ENCODE results near the gene ANAPC13.

Gene ANAPC13

DNA sequence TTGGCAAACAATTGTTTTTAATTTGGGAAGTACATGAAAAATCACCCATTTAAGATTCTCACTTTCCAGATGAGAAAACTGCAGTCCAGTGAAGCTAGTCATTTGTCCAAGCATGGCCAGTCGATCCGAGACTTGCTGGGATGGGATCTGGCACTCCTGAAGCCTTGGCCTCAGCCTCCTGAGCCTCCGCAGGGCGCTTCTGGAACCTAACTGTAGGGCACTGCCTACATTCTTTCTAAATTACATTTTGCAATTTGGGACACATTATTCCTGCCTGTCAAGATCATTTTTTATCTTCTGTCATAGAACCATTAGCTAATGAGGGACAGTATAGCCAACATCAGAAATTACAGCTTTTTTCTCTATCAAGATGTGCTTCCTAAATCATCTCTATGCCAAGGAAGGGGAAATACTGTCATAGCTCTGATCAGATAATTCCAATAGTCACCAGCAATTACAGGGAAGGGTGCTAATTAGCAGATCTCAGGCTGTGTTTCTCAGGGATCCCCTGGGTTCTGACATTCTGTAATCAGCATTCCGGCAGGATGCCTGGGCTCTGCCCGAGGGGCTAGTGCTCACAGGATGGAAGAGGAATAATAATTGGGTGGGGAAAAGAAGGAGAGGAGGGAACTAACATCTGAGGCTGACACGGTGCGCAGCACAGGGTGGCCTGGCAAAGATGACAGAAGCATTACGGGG is 28.3 kb downstream of the ANAPC13 start:
- H4K20me1 ChIP-seq (ENCODE audit: low read depth, low read length) = no peaks in the 10 kb centered on the region
- H2AFZ ChIP-seq (ENCODE audit: low read depth, low read length, severe bottlenecking) = no peak overlapping the region
- no peaks in the 10 kb centered on the region for H3K79me2 ChIP-seq (ENCODE audit: insufficient read depth, low read length)
- no peaks in the 10 kb centered on the region for H3K9me2 ChIP-seq (replicated peaks; ENCODE audit: insufficient read depth, low read length)
- no peak for TF ChIP-seq EZH2phosphoT487 (conservative IDR thresholded peaks at IDR 0.05; ENCODE audit: low read length)
- no peak for TF ChIP-seq CTCF (IDR thresholded peaks at IDR 0.05; ENCODE audit: insufficient read depth, low read length, poor library complexity, severe bottlenecking)
- no peaks in the 10 kb centered on the region for H3K36me3 ChIP-seq (ENCODE audit: low read length)
- H3K27ac ChIP-seq (ENCODE audit: low read depth, low read length) = no peak overlapping the region
- H3K9me3 ChIP-seq (ENCODE audit: insufficient read depth, low read length) = no peaks in the 10 kb centered on the region
- no peak overlapping the region for H3K9ac ChIP-seq (ENCODE audit: low read length)
- H3K4me3 ChIP-seq (ENCODE audit: insufficient read depth, low read length, poor library complexity, severe bottlenecking) = no peak overlapping the region
- no peak overlapping the region for H3K4me2 ChIP-seq (ENCODE audit: low read depth, low read length, poor library complexity, severe bottlenecking)
- H3K27me3 ChIP-seq (ENCODE audit: low read length) = no peaks in the 10 kb centered on the region
- no peaks in the 10 kb centered on the region for H3F3A ChIP-seq (ENCODE audit: insufficient read depth)

GRCh38 chr3:134453631-134454030 is 32.2 kb downstream of the ANAPC13 start:
- no peaks in the 10 kb centered on the region for H3K27me3 ChIP-seq (ENCODE audit: low read length)
- no peak overlapping the region for H3K4me3 ChIP-seq (ENCODE audit: insufficient read depth, low read length, poor library complexity, severe bottlenecking)
- no peaks in the 10 kb centered on the region for H3K79me2 ChIP-seq (ENCODE audit: insufficient read depth, low read length)
- no peak overlapping the region for H3K9ac ChIP-seq (ENCODE audit: low read length)
- no peak for TF ChIP-seq EZH2phosphoT487 (conservative IDR thresholded peaks at IDR 0.05; ENCODE audit: low read length)
- TF ChIP-seq CTCF (IDR thresholded peaks at IDR 0.05; ENCODE audit: insufficient read depth, low read length, poor library complexity, severe bottlenecking) = no peak
- no peak overlapping the region for H3K27ac ChIP-seq (ENCODE audit: low read depth, low read length)
- H3K9me2 ChIP-seq (replicated peaks; ENCODE audit: insufficient read depth, low read length) = no peaks in the 10 kb centered on the region
- H4K20me1 ChIP-seq (ENCODE audit: low read depth, low read length) = no peaks in the 10 kb centered on the region
- no peaks in the 10 kb centered on the region for H3K9me3 ChIP-seq (ENCODE audit: insufficient read depth, low read length)
- H3K4me2 ChIP-seq (ENCODE audit: low read depth, low read length, poor library complexity, severe bottlenecking) = no peak overlapping the region
- H3F3A ChIP-seq (ENCODE audit: insufficient read depth) = no peaks in the 10 kb centered on the region
- no peaks in the 10 kb centered on the region for H3K36me3 ChIP-seq (ENCODE audit: low read length)
- H2AFZ ChIP-seq (ENCODE audit: low read depth, low read length, severe bottlenecking) = no peak overlapping the region

- Histone ChIP-seq H2AFZ (ENCODE audit: low read depth, low read length, severe bottlenecking) (no peak overlapping the region), H3K9me3 (ENCODE audit: insufficient read depth, low read length) (no peaks in the 10 kb centered on the region), H3K27ac (ENCODE audit: low read depth, low read length) (no peak overlapping the region), H4K20me1 (ENCODE audit: low read depth, low read length) (no peaks in the 10 kb centered on the region), H3K4me2 (ENCODE audit: low read depth, low read length, poor library complexity, severe bottlenecking) (no peak overlapping the region), H3K36me3 (ENCODE audit: low read length) (no peaks in the 10 kb centered on the region), H3K4me3 (ENCODE audit: insufficient read depth, low read length, poor library complexity, severe bottlenecking) (no peak overlapping the region), H3K79me2 (ENCODE audit: insufficient read depth, low read length) (no peaks in the 10 kb centered on the region), H3K9ac (ENCODE audit: low read length) (no peak overlapping the region), H3K27me3 (ENCODE audit: low read length) (no peaks in the 10 kb centered on the region), H3F3A (ENCODE audit: insufficient read depth) (no peaks in the 10 kb centered on the region), H3K9me2 (replicated peaks; ENCODE audit: insufficient read depth, low read length) (no peaks in the 10 kb centered on the region)
- TF ChIP-seq EZH2phosphoT487 (conservative IDR thresholded peaks at IDR 0.05; ENCODE audit: low read length) = no peak
- no peak for TF ChIP-seq CTCF (IDR thresholded peaks at IDR 0.05; ENCODE audit: insufficient read depth, low read length, poor library complexity, severe bottlenecking)
Measured at GRCh38 chr3:134449951-134450350, 35.8 kb downstream of the ANAPC13 start.
